GM21367 (cell line): ENCODE measurements around the gene RELB.

ENCODE experiments used
- ATAC-seq: cut with Tn5 transposase; IDR thresholded peaks from one replicate; pipeline ENCODE4 v1.9.1; 2021; ENCODE audit not compliant: unreplicated experiment

RELB gene

DNA sequence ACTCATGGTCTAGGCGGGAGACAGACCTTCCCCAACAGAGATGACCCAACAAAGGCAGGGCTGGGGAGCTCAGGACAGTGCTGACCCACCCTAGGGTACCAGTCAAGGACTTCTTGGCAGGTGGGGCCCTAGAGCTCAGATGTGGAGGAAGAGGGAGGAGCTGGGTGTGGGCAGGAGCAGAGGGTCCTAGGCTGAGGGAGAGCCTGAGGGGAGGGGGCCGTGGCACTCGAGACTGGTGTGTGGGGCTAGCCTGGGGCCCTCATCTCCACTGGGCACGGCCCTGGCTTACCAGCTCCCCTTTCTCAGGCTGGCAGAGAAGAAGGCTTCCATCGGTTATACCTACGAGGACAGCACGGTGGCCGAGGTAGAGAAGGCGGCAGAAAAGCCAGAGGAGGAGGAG lies 56.2 kb downstream of the RELB start:
- ATAC-seq, result no peak

DNA sequence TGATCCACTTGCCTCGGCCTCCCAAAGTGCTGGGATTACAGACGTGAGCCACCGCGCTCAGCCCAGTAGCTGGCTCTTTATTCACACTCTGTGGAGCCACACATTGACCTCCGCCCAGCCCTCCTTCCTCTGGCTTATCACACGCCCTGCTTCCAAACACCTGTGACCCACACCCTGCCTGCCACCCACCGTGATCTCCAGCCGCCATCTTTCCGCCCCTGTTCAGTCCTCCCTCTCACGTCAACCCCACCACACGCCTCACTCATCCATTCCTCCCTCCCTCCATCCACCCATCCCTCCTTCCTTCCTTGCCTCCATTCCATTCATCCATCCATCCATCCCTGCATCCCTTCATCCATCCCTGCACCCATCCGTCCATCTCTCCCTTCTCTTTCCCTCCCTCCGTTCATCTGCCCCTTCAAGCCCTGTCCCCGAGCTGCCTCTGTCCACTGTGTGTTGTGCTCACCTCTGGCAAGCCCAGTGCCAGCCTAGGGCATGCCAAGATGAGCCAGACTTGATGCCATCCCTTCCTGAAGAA lies 57.4 kb downstream of the RELB start:
- no peak for ATAC-seq

DNA sequence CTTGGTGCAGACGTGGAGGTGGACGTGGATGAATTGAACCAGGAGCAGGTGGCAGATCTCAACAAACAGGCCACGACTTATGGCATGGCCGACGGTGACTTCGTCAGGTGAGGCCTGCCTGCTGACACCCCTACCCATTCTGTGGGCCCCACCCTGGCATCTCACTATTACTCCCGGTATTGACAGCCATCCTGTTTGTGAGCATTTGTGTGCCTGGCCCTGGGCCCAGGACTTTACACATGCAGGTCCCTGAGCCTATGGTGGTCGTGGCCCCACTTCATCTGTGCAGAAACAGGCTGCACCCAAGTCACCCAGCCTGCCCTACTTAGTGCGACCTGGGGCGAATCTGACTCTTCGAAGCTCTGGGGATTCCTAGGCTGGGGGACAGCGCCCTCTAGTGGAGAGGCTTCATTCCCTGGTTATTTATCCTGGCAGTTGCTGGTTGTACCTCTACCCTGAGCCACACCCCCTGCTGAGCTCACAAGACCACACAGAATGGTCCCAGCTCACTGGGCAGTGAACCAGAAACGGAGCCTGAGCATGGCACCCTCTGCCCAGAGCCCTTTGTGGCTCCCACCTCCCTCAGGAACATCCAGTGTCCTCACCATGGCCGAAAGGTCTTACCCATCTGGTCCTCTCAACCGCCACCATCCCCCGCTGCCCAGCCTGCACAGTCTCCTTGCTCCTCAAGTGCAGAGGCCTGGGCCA lies 58.1 kb downstream of the RELB start:
- no peak for ATAC-seq

DNA sequence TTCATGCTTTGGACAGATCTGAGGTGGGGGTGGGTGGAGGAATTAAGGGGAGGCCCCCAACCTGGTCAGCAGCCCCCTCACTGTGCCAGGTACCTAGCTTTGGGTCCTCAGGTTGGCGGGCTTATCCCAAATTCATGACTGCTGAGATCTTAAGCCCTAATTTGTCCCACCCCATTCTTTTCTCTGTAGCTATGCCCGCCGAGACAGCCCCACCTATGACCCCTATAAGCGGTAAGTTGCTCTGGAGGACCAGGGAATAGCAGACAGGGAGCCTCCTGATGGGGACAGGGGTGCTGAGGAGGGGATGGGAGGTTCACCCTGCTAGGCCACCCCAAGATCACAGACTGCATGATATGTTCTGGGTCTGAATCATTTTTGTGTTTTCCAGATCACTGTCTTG lies 60.7 kb downstream of the RELB start:
- ATAC-seq, result no peak

DNA sequence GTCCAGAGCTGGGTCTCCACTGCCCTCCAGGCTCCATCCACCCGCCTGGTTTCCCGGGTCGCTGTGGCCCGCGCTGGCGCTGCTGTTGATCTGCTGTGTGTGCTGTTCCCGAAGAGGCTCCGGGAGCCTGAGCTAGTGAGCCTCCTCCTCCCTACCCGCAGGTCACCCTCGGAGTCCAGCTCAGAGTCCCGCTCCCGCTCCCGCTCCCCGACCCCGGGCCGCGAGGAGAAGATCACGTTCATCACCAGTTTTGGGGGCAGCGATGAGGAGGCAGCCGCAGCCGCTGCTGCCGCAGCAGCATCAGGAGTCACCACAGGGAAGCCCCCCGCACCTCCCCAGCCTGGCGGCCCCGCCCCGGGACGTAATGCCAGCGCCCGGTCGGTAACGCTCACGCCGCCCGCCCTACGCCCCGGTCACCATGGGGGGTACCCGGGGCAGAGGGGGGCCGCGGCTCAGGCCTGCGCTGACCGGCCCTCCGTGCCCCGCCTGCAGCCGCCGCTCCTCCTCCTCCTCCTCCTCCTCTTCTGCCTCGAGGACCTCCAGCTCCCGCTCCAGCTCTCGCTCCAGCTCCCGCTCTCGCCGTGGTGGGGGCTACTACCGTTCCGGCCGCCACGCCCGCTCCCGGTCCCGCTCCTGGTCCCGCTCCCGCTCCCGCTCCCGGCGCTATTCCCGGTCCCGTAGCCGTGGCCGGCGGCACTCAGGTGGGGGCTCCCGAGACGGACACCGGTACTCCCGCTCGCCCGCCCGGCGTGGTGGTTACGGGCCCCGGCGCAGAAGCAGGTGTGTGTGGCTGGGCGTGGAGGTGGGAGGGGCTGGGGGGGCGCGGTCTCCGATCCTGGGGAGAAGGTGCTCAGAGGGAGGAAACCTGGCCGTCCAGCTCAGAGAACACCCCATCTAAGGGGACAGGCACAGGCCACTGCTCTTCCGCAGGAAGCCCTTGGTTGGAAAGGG lies 62.9 kb downstream of the RELB start:
- no peak for ATAC-seq

DNA sequence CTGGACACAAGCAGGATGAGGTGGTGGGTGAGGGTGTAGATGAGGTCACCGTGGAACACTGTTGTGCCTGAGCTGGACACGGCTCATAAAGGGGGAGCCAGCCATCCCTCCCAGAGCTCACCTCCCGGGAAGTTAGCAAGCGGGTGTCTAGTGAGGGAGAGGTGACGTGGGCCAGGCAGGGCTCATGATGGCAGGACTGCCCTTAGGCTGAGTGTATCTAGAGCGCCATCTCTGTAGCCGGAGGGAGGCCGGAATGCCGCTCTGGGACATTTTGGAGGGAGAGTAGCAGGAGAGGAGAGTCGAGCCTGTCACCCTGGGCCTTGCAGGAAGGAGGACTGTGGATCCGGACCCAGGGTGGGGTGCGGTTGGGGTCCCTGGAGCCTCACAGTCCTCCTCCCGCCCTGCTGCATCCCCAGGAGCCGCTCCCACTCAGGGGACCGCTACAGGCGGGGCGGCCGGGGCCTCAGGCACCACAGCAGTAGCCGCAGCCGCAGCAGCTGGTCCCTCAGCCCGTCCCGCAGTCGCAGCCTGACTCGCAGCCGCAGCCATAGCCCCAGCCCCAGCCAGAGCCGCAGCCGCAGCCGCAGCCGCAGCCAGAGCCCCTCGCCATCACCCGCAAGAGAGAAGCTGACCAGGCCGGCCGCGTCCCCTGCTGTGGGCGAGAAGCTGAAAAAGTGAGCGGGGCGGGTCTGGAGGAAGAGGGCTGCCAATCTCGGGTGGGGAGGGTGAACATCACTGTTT lies 65.8 kb downstream of the RELB start:
- ATAC-seq, result no peak

DNA sequence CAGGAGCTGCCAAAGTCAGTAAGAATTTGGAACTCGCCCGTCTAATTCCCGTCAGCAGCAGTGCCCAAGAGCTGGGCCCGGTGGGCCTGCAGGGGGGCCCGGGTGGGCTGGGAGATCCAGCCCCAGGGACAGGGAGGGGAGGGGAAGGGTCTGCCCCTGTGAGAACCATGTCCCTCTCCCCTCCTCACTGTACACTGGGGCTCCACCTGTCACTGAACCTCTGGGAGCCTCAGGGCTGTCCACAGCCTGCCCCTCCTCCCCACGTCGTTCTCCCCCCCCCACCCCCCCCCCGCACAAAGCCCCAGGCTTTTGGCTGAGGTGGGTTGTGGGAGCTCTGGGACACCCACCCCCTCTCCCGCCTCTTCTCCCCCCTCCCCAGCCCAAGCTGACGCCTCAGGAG lies 66.8 kb downstream of the RELB start:
- no peak for ATAC-seq

DNA sequence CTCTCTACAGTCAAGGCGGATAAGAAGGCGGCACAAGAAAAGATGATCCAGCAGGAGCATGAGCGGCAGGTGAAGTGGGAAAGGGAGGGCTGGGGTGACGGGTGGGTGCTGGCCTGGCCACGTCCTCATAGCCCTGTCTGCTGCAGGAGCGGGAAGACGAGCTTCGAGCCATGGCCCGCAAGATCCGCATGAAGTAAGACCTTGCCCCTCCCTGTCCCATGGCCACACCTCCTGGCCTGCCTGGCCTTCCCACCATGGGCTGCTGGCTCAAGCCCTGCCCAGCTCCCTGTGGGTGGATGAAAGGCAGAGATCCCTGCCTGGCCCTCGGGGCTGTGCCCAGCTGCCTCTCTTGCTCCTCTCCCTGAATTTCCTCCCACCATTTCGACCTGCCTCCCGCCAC lies 67.8 kb downstream of the RELB start:
- ATAC-seq, result no peak

DNA sequence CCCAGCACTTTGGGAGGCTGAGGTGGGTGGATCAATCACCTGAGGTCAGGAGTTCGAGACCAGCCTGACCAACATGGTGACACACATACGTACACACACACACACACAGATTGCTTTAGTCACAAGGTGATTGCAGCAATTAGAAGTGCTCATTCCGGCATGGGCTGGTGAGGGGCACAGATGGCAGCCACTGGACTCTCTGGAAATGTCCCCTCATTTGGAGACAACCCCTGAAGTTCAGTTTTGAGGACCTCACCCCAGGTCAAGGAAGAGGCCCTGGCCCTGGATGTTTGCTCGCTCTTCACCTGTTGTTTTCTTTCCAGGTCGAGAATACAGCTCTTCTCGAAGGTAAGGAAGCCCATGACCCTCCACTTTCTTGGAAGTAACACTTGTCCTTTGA lies 69.0 kb downstream of the RELB start:
- no peak for ATAC-seq

DNA sequence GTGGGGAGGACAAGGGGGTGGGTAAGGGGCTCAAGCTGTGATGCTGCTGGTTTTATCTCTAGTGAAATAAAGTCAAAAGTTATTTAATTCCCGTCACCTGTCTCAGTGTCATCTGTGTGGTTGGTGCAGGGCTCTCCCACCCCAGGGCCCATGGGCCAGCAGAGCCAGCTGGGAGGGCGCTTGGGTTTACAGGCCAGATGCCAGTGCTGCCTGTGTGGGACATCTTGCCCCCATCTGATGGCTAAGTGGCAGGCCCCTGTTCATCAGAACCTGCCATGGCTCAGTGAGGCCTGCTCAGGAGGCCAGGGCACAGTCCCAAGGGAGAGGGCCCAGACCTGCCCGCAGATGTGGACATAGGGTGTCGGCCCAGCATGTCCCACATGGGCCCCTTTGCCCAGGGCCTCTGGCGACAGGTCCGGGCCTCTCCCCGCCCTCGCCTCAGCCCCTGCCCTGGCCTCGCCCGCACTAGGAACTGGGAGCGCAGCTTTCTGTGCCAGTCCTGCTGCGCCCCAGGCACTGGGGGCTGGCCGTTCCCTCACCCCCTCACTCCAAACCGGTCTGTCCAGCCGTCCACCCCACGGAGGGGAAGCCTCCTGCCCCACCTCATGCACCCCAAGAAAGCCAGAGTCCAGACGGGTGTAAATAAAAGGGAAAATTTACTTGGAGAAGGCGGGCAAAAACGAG lies 69.7 kb downstream of the RELB start:
- no peak for ATAC-seq

DNA sequence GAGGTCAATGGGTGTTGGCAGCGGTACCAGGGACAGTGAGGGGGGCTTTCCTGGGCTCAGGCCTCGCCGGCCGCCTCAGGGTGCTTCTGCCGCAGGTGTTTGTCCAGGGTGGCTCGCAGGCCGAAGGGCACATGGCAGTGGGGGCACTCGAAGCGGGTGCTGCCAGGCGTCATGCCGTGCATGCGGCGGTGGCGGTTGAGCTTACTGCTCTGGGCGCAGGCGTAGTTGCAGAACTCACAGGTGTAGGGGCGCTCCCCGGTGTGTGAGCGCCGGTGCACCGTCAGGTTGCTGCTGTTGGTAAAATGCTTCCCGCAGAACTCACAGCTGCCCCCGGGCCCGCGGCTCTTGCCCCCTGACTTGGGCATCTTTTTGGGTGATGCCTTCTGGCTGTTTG lies 70.3 kb downstream of the RELB start:
- ATAC-seq, result no peak

DNA sequence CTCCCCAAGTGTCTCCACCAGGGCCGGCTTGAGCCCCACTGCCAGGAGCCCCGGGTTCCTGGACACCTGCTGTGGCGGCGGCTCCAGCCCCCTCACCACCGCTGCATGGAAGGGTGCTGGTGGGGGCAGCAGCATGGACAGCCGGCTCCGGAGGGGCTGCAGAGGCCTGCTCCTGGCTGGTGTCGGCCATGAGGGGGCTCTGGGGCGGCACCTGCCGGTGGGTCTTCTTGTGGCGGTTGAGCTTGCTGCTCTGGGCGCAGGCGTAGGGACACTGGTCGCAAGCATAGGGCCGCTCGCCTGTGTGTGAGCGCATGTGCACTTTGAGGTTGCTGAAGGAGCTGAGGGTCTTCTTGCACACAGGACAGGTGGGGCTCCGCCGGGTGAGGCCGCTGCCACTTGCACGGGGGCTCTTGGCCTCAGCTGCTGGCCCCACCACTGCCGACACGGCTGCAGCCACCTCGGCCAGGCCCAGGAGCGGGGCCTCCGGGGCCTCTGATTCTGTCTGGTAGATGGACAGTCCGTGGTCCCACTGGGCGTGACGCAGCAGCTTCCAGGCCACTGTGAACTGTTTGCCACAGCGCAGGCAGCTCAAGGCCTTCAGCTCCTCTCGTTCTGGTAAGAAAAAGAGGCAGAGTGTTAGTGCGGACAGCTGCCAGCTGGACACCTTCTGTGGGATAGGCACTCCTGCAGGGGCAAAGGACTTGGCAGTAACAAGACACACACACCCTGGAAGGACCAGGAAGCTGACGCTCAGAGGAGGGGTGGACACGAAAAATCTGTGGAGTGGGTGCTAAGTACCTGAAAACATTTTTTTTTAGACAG lies 70.9 kb downstream of the RELB start:
- no peak for ATAC-seq

DNA sequence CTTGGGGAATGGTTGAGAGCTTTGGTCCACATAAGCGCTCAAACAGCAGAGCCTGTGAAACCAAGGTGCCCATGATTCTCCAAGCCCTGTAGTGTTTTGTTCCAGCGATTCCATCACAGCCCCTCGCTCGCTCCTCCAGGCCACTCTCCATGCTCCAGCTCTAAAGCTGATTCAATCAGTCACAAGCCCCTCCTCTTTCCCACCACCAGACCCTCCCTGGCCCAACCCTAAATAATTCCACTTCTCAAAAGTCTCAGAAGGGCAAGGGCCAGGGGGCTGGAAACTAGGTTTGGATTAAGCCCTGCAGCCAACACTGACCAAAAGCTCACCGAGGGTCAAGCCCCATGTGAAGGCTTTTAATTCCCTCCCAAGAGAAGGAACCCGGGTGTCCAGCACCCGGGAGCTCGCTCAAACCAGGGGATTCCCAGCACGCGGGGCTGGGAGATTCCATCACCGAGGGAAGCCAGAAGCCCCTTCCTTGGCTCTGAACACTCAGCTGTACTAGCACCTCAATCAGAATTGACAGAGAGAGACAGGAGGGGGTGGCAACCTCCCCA lies 73.6 kb downstream of the RELB start:
- no peak for ATAC-seq

DNA sequence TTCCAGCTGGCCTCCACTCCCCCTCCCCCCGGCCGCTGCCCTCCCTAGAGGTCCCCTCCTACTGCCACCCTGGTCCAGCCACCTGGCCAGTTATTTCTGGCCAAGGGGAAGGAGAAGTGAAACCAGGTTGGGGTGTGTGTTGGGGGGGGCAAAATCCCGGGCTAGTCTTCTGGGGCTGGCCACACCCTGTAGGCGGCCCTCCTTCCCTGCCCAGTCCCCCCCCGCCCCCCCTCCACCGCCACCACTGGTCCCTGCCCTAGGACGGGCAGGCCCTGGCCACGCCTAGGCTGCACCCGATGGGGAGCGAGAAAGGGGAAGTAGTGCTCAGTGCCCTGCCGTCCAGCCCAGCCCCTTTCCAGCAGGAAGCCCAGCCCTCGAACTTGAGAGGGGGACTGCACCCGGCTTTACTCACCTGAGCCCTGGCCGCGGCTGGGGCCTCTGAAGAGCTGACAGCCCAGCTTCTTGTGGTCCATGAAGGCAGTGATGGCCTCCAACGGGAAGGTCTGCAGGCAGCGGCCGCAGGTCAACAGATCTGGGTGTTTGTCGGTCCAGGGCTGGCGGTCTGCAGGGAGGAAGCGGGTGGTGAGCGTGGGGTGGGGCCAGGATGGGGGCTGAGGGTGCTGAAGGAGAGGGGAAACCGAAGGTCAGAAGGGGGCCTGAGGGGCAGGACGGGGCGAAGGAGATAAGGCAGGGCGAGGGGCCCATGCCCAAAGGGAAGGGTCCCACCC lies 74.2 kb downstream of the RELB start:
- ATAC-seq, result peak; percentile 46

DNA sequence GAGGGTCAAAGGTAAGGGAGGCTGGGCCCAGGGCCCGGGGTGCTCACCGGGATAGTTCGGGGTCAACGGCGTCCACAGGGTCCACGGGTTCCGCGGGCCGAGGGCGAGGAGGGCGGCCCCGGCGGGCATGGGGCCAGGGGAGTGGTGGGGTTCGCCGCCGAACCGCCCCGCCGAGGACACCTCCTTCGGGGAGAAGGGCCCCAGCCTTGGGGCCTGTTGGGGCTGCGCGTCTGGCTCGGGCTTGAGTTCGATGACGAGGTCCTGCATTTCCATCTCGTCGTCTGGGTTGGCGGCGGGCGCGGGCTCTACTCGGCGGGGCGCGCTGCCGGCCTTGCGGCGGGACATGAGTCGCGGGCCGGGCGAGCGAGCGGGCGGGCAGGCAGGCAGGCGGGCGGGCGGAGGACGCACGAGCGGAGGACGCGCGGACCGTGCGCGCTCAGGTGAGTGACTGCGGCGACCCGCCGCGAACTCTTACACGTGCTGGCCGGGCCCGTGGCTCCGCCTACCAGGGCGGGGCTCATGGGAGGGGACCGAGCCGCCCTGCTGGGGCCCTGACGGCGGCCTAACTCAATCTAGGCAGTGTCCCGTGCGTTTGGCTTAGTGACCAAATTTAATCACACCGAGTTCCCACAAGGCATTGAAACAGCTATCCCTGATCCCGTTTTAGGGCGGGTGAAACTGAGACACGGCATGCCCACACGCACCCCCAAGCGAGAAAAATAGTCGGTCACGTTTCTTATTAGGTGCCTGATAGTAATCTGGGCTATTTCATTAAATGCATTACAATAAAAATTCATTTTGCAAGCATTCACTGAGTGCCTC lies 75.0 kb downstream of the RELB start, which contains the start of gene ZNF296:
Gene ZNF296, minus strand, starts transcription at position 450 of the 822 bp plus-strand sequence. Its CDS starts 105 bp downstream, at position 345.
- ATAC-seq, result peak; percentile 30

DNA sequence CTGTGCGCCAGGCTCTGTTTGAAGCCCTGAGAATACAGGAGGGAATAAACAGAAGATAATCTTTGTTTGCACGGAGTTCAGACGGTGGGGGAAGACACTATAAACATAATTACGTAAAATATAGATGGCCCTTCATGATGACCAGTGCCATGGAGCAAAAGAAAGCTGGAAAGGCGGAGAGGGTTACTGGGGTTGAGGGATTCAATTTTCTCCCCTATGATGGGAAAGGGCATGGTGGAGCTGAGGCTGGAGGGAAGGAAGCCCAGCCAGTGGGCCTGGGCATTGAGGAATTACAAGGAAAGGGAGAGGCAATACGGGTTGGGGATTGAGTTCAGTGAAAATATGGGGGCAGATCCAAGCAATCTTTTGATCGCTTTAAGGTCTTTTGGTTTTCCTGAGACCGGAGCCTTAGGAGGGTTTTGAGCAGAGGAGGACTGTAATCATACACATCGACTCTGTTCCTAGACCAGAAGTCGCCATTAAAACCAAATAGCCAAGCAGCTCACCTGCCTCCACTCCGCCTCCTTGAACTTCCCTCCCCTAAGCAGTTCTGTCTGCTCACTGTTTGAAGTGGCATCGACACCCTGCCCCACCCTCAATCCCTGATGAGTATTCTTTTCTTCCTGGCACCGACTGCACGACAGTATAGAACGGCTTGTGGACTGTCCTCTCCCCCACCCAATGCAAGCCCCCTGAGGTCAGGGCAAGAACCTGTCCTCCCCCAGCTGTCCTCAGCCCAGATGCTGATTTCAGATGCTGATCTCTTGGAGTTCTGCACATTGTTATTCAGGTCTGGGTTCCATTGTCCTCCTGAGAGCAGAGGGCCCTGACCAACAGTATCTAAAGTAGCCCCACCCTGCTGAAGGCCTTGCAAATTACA lies 75.8 kb downstream of the RELB start:
- ATAC-seq, result no peak
